NOMO-1 treated with DMSO at 0.1 percent for 48 hours (cell line): ENCODE measurements around the gene NTHL1.
A peak's percentile ranks its signal among the peaks of the same experiment; 100 is the strongest.

Experiments used
- DNase-seq: peaks from one replicate; lab custom pipeline; 2025; ENCODE audit not compliant: unreplicated experiment; lab: John Stamatoyannopoulos, UW

The NTHL1 gene

DNA sequence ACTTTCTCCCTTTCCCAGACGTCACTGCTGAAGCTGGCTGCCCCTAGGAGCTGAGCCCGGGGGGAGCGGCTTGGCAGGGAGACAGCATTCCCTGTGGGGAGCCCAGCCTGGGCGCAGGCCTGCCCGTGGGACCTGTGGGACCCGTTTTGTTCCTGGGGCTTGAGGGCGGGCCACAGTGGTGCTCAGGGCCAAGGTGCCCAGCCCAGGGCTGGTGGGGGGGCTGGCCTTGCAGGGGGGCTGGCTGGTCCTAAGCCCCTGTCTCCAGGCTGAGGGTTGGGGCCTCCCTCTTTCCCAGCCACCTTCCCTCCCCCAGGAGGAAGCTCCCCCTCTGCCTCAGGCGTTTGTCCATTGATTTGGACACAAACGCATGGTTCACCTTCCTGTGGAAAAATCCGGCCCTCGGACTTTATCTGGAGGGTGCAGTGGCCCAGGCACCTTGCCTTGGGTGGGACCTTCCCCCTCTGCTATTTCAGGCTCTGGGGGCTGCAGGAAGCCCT is 16.5 kb downstream of the NTHL1 start:
- DNase-seq, result no peak

DNA sequence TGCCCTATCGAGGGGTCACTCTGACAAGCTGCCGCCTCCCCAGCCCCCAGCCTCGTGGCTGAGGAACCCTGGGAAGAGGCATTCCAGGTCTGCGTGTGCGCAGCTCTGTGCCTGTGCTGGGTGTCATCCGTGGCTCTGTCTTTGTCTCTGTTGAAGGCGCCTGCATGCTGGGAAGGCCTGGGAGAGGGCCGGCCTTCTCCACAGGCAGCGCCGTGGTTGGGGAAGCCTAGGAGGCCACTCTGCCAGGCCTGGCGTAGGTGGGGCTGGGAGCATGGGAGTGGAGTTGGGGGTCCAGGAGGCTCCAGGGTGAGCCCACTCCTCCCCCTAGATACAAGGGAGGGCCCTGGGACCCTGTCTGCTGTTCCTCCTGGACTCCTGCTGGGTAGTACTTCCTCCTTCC is 17.6 kb downstream of the NTHL1 start:
- DNase-seq, result no peak

DNA sequence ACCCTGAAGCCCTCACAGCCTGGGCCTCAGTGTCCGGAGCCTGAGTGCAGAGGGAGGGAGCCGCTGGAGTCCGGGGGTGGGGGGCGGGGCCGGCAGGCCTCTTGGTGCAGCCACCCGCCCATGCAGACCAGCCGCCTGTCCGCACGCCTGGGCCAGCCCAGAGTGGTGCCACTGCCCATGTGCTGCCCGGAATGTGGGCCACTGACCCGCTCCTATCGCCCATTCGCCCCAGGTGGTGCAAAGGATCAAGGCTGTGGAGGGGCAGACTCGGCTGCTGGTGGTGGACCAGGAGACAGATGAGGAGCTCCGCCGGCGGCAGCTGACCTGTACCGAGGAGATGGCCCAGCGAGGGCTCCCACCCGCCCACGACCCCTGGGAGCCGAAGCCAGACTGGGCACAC is 18.3 kb downstream of the NTHL1 start:
- no peak for DNase-seq

DNA sequence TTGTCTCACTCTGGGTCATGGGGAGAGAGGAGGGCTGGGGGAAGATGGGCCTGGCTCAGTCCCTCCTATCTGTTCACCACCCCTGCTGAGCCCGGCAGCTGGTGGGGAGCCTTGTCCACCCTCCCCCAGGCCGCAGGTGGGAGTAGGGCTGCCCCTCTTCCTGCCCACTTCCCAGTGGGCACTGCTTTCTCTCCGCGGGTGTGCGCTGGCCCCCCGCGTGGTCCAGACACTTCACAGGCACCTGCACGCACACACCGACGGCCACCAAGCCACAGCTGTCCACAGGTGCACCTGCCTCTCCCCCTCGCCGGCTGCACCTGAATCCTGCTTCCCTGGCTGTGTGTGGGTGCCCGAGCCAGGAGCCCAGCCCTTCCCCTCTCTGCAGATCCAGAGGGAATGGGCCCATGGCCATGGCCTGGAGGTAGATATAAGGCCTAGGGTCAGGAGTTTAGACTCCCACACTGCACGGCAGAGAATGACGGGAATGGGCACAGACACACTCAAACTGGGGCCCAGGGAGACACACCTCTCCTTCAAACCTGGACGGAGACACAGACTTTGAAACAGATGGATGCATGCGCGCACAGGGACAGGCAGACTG is 18.9 kb downstream of the NTHL1 start:
- no peak for DNase-seq

GRCh38 chr16:2028146-2028545 is 19.5 kb downstream of the NTHL1 start:
- DNase-seq, result no peak

GRCh38 chr16:2027024-2028010 is 20.3 kb downstream of the NTHL1 start:
- no peak for DNase-seq

DNA sequence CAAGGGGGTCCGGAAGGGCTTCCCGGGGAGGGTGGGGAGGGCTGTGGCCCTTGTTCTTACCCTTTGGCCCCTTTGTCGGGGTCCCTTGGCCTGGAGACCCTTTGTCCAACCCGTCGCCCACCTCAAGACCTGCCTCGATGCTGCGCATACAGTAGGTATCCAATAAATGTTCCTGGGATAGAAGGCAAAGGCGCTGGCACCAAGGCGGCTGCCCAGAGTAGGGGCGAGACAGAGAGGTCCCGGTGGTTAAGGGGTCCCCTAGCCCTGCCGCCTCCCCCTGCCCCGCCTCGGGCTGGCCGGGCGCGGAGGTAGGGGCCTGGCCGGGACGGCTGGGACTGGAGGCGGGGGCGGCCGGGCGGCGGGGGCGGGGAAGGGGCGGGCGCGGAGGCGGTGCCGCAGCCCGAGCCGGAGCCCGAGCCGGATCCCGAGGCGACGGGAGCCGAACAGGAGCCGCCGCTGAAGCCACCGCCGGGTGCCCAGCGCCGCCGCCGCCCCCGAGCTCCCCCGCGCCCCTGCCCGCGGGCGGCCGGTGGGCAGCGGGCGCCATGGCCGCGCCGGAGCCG is 21.1 kb downstream of the NTHL1 start, which contains the start of gene NHERF2:
TSS of gene NHERF2 (plus strand) at position 442 of the 563 bp plus-strand sequence. CDS start at position 546, 104 bp downstream.
- DNase-seq, result no peak

DNA sequence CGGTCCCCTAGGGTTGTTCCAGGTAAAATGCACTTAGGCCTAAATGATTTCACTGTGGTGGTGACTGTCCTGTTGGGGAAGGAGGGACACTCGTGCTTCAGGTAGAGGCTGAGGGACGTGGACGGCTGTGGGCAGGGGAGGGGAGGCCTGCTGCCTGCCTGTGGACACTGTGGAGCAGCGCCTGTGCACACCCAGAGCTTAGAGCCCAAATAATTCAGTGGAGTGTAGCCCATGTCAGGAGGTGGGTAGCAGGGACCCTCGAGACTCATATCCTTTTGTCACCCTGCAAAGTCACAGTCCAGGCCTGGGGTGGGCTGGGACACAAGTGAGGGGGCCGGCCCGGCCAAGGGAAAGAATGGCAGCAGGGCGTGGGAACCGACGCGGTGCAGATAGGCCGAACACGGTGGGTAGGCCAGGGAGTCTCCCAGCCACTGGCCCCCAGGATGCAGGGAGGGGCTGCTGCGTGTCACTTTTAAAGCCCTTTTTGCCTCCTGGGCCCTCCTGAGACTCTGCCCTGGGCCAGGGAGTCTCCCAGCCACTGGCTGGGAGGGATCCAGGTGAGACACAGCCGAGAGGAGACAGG is 21.7 kb downstream of the NTHL1 start:
- DNase-seq, result no peak

GRCh38 chr16:2025251-2025650 is 22.4 kb downstream of the NTHL1 start:
- no peak for DNase-seq

GRCh38 chr16:2024032-2024420 is 23.6 kb downstream of the NTHL1 start:
- no peak for DNase-seq

DNA sequence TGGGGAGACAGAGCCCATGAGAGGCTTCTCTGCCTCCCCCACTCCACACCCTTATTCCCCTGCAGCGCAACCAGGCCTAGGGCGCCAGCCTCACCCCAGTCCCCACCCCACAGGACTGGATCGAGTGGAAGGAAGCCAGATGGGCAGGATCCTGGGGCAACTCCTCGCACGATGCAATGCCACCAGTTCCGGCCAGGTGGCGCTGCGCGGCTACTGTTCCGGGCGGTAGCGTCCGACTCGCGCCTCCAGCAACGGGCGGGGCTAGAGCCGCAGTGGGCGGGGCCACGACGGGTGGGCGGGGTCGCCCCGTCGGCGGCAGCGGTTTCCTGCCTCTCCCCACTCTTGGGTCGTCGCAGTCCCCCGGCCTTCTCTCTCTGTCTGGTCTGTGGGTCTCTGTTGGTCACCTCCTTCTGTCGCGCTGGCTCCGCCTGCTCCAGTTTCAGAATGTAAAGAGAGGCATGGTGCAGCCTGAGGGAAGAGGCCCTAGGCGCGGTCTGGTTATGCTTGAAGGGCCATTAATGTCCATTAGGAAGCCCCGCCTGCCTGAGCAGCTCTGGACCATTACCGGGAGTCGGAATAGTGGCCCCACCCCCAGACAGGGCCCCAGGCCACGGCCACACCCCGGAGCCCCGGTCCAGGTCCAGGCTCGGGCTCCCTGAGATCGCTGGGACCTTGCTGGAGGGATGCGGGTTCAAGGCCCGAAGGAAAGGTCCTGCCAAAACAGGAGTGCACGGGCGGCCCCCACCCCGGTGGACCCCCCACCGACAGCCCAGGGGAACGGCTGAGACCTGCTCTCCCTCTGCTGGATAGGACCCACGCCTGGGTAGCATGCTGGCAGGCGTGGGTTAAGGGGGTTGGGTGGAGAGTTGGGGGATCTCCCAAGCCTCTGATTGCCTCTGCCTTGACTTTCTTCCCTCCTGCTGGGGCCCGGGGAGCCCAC is 24.3 kb downstream of the NTHL1 start:
- peak; percentile 76 for DNase-seq

- DNase-seq, result no peak
These were observed 24.9 kb downstream of the NTHL1 start for GRCh38 chr16:2022723-2023091.

- no peak for DNase-seq
These were observed 27.5 kb downstream of the NTHL1 start for GRCh38 chr16:2019921-2020831.

DNA sequence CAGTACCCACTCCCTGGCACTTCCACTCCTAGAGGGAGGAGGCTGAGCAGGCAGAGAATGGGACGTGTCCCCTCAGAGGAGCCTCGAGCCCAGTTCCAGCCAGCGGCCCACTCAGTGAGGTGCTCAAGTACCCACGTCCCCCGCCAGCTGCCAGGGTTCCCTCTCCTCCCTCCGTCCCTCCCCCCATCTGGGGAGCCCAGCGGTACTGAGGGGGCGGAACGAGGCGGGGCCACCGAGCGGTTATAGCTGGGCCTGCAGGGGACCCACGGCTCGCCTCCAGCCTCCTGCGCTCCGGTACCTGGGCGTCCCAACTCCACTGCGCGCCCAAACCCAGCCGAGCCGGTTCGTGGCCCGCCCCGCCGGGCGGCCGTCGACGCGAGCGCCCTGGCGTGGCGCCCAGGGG is 28.1 kb downstream of the NTHL1 start, which contains the start of gene NPW:
TSS of gene NPW (plus strand) at position 268 of the 403 bp plus-strand sequence.
- DNase-seq, result no peak

DNA sequence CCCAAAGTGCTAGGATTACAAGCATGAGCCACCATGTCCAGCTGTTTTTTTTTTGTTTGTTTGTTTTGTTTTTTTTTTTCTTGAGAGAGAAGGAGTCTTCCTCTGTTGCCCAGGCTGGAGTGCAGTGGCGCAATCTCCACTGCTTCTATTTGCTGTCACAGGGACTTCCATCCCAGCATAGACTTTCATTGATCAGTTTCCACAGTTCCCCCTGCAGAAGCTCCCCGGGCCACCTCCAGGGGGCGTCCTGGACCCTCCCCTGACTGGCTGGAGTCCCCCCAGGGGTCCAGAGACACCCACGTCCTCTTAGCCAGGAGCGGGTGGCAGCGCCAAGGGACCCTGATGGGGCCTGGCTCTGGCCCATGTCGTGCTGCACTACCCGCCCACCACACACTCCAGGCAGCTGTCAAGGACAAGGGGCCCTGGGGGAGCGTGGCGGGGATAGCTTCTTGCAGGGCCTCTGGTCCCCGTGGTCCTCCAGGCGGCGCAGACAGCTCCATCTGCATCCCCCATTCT is 31.2 kb downstream of the NTHL1 start:
- DNase-seq, result no peak

- DNase-seq, result no peak
These were observed 31.8 kb downstream of the NTHL1 start for GRCh38 chr16:2015947-2016208.

- peak; percentile 90 for DNase-seq
These were observed 32.3 kb downstream of the NTHL1 start for GRCh38 chr16:2015117-2015946.

DNA sequence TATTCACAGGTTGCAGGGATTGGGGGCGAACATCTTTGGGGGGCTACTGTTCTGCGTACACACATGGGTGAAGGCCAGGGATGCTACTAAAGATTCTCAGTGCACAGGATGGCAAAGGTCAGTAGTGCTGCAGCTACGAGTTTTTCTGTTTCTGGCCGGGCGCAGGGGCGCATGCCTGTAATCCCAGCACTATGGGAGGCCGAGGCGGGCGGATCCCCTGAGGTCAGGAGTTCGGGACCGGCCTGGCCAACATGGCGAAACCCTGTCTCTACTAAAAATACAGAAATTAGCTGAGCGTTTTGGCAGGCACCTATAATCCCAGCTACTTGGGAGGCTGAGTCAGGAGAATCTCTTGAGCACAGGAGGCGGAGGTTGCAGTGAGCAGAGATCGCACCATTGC is 34.1 kb downstream of the NTHL1 start:
- no peak for DNase-seq
